BLaER1 (cell line): Measurements from ENCODE around the gene SLC25A42.
A peak's percentile ranks its signal among the peaks of the same experiment; 100 is the strongest.

ENCODE experiments used
- H3K27ac ChIP-seq: shearing (Covaris generic); formaldehyde crosslinking; 2 replicates; pipeline ENCODE4 v1.8.1; 2022
- H3K27me3 ChIP-seq: shearing (Covaris generic); formaldehyde crosslinking; 2 replicates; pipeline ENCODE4 v1.8.1; 2022
- H3K36me3 ChIP-seq: shearing (Covaris generic); formaldehyde crosslinking; 2 replicates; pipeline ENCODE4 v1.8.1; 2022
- H3K4me1 ChIP-seq: shearing (Covaris generic); formaldehyde crosslinking; 2 replicates; pipeline ENCODE4 v1.8.1; 2022
- H3K4me2 ChIP-seq: shearing (Covaris generic); formaldehyde crosslinking; 2 replicates; pipeline ENCODE4 v1.8.1; 2022
- H3K4me3 ChIP-seq: shearing (Covaris generic); formaldehyde crosslinking; 2 replicates; pipeline ENCODE4 v1.8.1; 2022
- H3K9ac ChIP-seq: shearing (Covaris generic); formaldehyde crosslinking; 2 replicates; pipeline ENCODE4 v1.8.1; 2022
- H3K9me3 ChIP-seq: shearing (Covaris generic); formaldehyde crosslinking; 2 replicates; pipeline ENCODE4 v1.8.1; 2022
- H4K20me1 ChIP-seq: shearing (Covaris generic); formaldehyde crosslinking; 2 replicates; pipeline ENCODE4 v1.8.1; 2022
- Cebpa-rat ChIP-seq: shearing (Covaris generic); IDR thresholded peaks from 2 replicates; pipeline ENCODE4 v1.8.1; 2022

Gene SLC25A42

GRCh38 chr19:19032420-19033175 is 31.2 kb upstream of the SLC25A42 start:
- Histone ChIP-seq H3K27me3 (no peaks in the 10 kb centered on the region), H3K27ac (peak overlapping the region; percentile 97), H3K4me1 (peaks cover 34% of the 10 kb centered on the region), H3K36me3 (peaks cover 70% of the 10 kb centered on the region), H4K20me1 (peaks cover 80% of the 10 kb centered on the region), H3K9ac (peak overlapping the region; percentile 94), H3K9me3 (peaks cover 10% of the 10 kb centered on the region), H3K4me3 (peak overlapping the region; percentile 88), H3K4me2 (peak overlapping the region; percentile 84)
- no peak for TF ChIP-seq Cebpa-rat

GRCh38 chr19:19033176-19033425 is 30.7 kb upstream of the SLC25A42 start:
- Histone ChIP-seq H3K27me3 (no peaks in the 10 kb centered on the region), H4K20me1 (peaks cover 80% of the 10 kb centered on the region), H3K4me2 (peak overlapping the region; percentile 84), H3K9ac (peak overlapping the region; percentile 94), H3K27ac (peak overlapping the region; percentile 97), H3K4me3 (peak overlapping the region; percentile 88), H3K36me3 (peaks cover 70% of the 10 kb centered on the region), H3K4me1 (peaks cover 34% of the 10 kb centered on the region), H3K9me3 (peaks cover 15% of the 10 kb centered on the region)
- no peak for TF ChIP-seq Cebpa-rat

GRCh38 chr19:19033426-19034203 is 30.2 kb upstream of the SLC25A42 start, which contains the start of the genes ARMC6 and SUGP2:
Gene ARMC6, plus strand, starts transcription at chr19:19033603. Its CDS starts 607 bp downstream, at chr19:19034210.
Gene SUGP2, minus strand, starts transcription at chr19:19033517. Its CDS starts 2,446 bp downstream, at chr19:19031071.
- Histone ChIP-seq H3K36me3 (peaks cover 70% of the 10 kb centered on the region), H4K20me1 (peaks cover 80% of the 10 kb centered on the region), H3K9me3 (peaks cover 18% of the 10 kb centered on the region), H3K9ac (peak within 1 kb of the TSS; percentile 94), H3K4me3 (peak within 1 kb of the TSS; percentile 88), H3K4me1 (peaks cover 34% of the 10 kb centered on the region), H3K27me3 (no peaks in the 10 kb centered on the region), H3K4me2 (peak within 1 kb of the TSS; percentile 90), H3K27ac (peak within 1 kb of the TSS; percentile 97)
- peak; percentile 96 for TF ChIP-seq Cebpa-rat

GRCh38 chr19:19034204-19034624 is 29.6 kb upstream of the SLC25A42 start:
- no peaks in the 10 kb centered on the region for H3K27me3 ChIP-seq
- H3K4me2 ChIP-seq, result peak overlapping the region; percentile 90
- H3K9me3 ChIP-seq, result peaks cover 18% of the 10 kb centered on the region
- H3K4me3 ChIP-seq, result peak overlapping the region; percentile 88
- TF ChIP-seq Cebpa-rat, result no peak
- H3K27ac ChIP-seq, result peak overlapping the region; percentile 97
- H4K20me1 ChIP-seq, result peaks cover 84% of the 10 kb centered on the region
- H3K9ac ChIP-seq, result peak overlapping the region; percentile 94
- peaks cover 70% of the 10 kb centered on the region for H3K36me3 ChIP-seq
- H3K4me1 ChIP-seq, result peaks cover 36% of the 10 kb centered on the region

- Histone ChIP-seq H3K27me3 (no peaks in the 10 kb centered on the region), H3K4me2 (peak overlapping the region; percentile 49), H3K4me3 (no peak overlapping the region), H3K36me3 (peaks cover 86% of the 10 kb centered on the region), H3K27ac (0 out of 2 replicates have a peak overlapping the region, but pooled peaks have one; percentile 20), H3K9me3 (peaks cover 18% of the 10 kb centered on the region), H3K4me1 (peaks cover 26% of the 10 kb centered on the region), H3K9ac (peak overlapping the region; percentile 11; the same call in 1 of the 2 replicates), H4K20me1 (peaks cover 92% of the 10 kb centered on the region)
- TF ChIP-seq Cebpa-rat, result no peak
These were observed 23.9 kb upstream of the SLC25A42 start for GRCh38 chr19:19039901-19040300.

- Histone ChIP-seq H3K4me2 (peak overlapping the region; percentile 49; the same call in 1 of the 2 replicates), H3K4me1 (peaks cover 21% of the 10 kb centered on the region), H3K9me3 (peaks cover 18% of the 10 kb centered on the region), H3K4me3 (no peak overlapping the region), H3K36me3 (peaks cover 87% of the 10 kb centered on the region), H3K9ac (peak overlapping the region; percentile 11; the same call in 1 of the 2 replicates), H4K20me1 (peaks cover 87% of the 10 kb centered on the region), H3K27me3 (no peaks in the 10 kb centered on the region), H3K27ac (0 out of 2 replicates have a peak overlapping the region, but pooled peaks have one; percentile 20)
- TF ChIP-seq Cebpa-rat, result no peak
These were observed 23.4 kb upstream of the SLC25A42 start for GRCh38 chr19:19040417-19040816.

- no peak for TF ChIP-seq Cebpa-rat
- Histone ChIP-seq H3K9ac (no peak overlapping the region), H3K36me3 (peaks cover 87% of the 10 kb centered on the region)
These were observed 21.0 kb upstream of the SLC25A42 start for GRCh38 chr19:19042732-19043280.

GRCh38 chr19:19043481-19043880 is 20.3 kb upstream of the SLC25A42 start:
- no peak overlapping the region for H3K4me3 ChIP-seq
- TF ChIP-seq Cebpa-rat, result no peak
- no peaks in the 10 kb centered on the region for H3K9me3 ChIP-seq
- H3K4me2 ChIP-seq, result no peak overlapping the region
- no peaks in the 10 kb centered on the region for H3K27me3 ChIP-seq
- peaks cover 62% of the 10 kb centered on the region for H4K20me1 ChIP-seq
- peaks cover 16% of the 10 kb centered on the region for H3K4me1 ChIP-seq
- H3K27ac ChIP-seq, result no peak overlapping the region
- no peak overlapping the region for H3K9ac ChIP-seq
- peaks cover 86% of the 10 kb centered on the region for H3K36me3 ChIP-seq

More at GRCh38 chr19:19042732-19043280, 21.0 kb upstream of the SLC25A42 start:
- H3K4me2 ChIP-seq, result no peak overlapping the region
- peaks cover 16% of the 10 kb centered on the region for H3K4me1 ChIP-seq
- no peaks in the 10 kb centered on the region for H3K27me3 ChIP-seq
- H4K20me1 ChIP-seq, result peaks cover 69% of the 10 kb centered on the region
- peaks cover 5% of the 10 kb centered on the region for H3K9me3 ChIP-seq
- H3K4me3 ChIP-seq, result no peak overlapping the region
- no peak overlapping the region for H3K27ac ChIP-seq

GRCh38 chr19:19043881-19044280 is 19.9 kb upstream of the SLC25A42 start:
- H3K27ac ChIP-seq, result no peak overlapping the region
- H3K36me3 ChIP-seq, result peaks cover 86% of the 10 kb centered on the region
- H3K4me1 ChIP-seq, result peaks cover 16% of the 10 kb centered on the region
- no peak overlapping the region for H3K4me3 ChIP-seq
- TF ChIP-seq Cebpa-rat, result no peak
- no peaks in the 10 kb centered on the region for H3K9me3 ChIP-seq
- no peak overlapping the region for H3K4me2 ChIP-seq
- no peak overlapping the region for H3K9ac ChIP-seq
- H3K27me3 ChIP-seq, result no peaks in the 10 kb centered on the region
- H4K20me1 ChIP-seq, result peaks cover 58% of the 10 kb centered on the region
